ENCODE data around the gene SLC27A1. TPM values are rescaled to one million over a fixed set of nuclear protein-coding genes. Genes with fewer than 3 reads are reported as not detected.

Gene SLC27A1
- total and polyA plus RNA-seq, 10 of the 15 experiments (the other 5 are each of a cell fraction or from before 2014, with no cell fraction given), result 0.11 to 2.3 (median 1.2) TPM

GRCh38 chr19:17469092-17469480 is 1.2 kb upstream of the SLC27A1 start:
- SMC1A ChIA-PET (ENCODE audit: uncharacterized antibody, unreplicated experiment), result interaction anchor here (0.8 kb wide), 1 partner anchor 16 kb away, joined by 5 read pairs; no protein-coding TSS in a partner anchor
- BruUV-seq (replicated peaks), result no TSS peak
- Histone ChIP-seq H4K20me1 (ENCODE audit: control insufficient read depth, insufficient read depth) (no peaks in the 10 kb centered on the region), H3K27ac (ENCODE audit: control insufficient read depth, insufficient read depth) (peak overlapping the region; percentile 61), H3K9ac (ENCODE audit: control insufficient read depth, insufficient read depth, low read length) (peak overlapping the region; percentile 61), H3K4me1 (ENCODE audit: control insufficient read depth, insufficient read depth, low read length) (peaks cover 22% of the 10 kb centered on the region), H3K36me3 (ENCODE audit: control insufficient read depth in 2 of 2, insufficient read depth in 2 of 2, low read length in 1 of 2) (no peaks in the 10 kb centered on the region), H3K79me2 (ENCODE audit: control insufficient read depth, insufficient read depth, low read length) (no peaks in the 10 kb centered on the region), H2AFZ (ENCODE audit: control insufficient read depth, low read depth, low read length) (peak overlapping the region; percentile 95), H3K27me3 (replicated peaks in 1 of 2; ENCODE audit: control insufficient read depth in 2 of 2, insufficient read depth in 2 of 2, low read length in 1 of 2) (no peaks in the 10 kb centered on the region), H3K4me2 (ENCODE audit: control insufficient read depth, insufficient read depth) (peak overlapping the region; percentile 99), H3K4me3 (peak overlapping the region; percentile 80), H3K9me3 (replicated peaks; ENCODE audit: control insufficient read depth, insufficient read depth, low read length) (no peaks in the 10 kb centered on the region)
- RAD21 ChIA-PET (ENCODE audit: unreplicated experiment), result no interaction called here
- intact Hi-C loops (cut with micrococcal nuclease; ENCODE audit: unreplicated experiment) (no loop called here), in situ Hi-C loops (cut with MboI) (loop anchor here (5.0 kb wide), 2 partner anchors 72 to 122 kb away; no protein-coding TSS in a partner anchor)
- FAIRE-seq, result peak; percentile 31
- POLR2A ChIA-PET, result interaction anchor here (1.2 to 1.4 kb wide), 2 partner anchors 80 to 122 kb away, joined by 3 read pairs; no protein-coding TSS in a partner anchor
- CTCF ChIA-PET, result interaction anchor here (0.7 to 6.0 kb wide), 4 partner anchors 53 to 406 kb away, joined by 3 to 36 read pairs (median 4); partner anchors contain the start of gene CCDC194
- 24% methylated on average over 19 of the region's 19 CpGs for WGBS (ENCODE audit: insufficient coverage, insufficient replicate concordance, low lambda C conversion rate, missing lambda C conversion rate)
- ATAC-seq, result peak; percentile 0; the same call in 1 of the 3 replicates
- no peak for DNase-seq (ENCODE audit: low read depth, low spot score)
- TF ChIP-seq SMAD1 (IDR thresholded peaks at IDR 0.05; ENCODE audit: low read depth, partially characterized antibody) (no peak), NBN (IDR thresholded peaks at IDR 0.05) (0 out of 2 replicates have a peak, but pooled peaks have one; percentile 13), SREBF1 (IDR thresholded peaks at IDR 0.05; ENCODE audit: low read length) (no peak), NR2C1 (IDR thresholded peaks at IDR 0.05) (no peak), TARDBP (IDR thresholded peaks at IDR 0.05; ENCODE audit: borderline replicate concordance) (no peak), SIX5 (IDR thresholded peaks at IDR 0.05; ENCODE audit: low read depth, low read length, severe bottlenecking) (no peak), TCF7 (IDR thresholded peaks at IDR 0.05; ENCODE audit: borderline replicate concordance) (no peak), CHD1 (IDR thresholded peaks at IDR 0.05; ENCODE audit: low read depth, low read length) (no peak), TAF1 (IDR thresholded peaks at IDR 0.05; ENCODE audit: borderline replicate concordance, low read depth, low read length) (no peak), CREB1 (IDR thresholded peaks at IDR 0.05; ENCODE audit: low read depth) (no peak), CEBPZ (IDR thresholded peaks at IDR 0.05; ENCODE audit: low read depth, low read length) (no peak), RCOR1 (conservative IDR thresholded peaks at IDR 0.05; ENCODE audit: low read depth, low read length) (no peak), RFX5 (IDR thresholded peaks at IDR 0.05; ENCODE audit: low read depth, low read length) (no peak), ZZZ3 (IDR thresholded peaks at IDR 0.05; ENCODE audit: control insufficient read depth, insufficient read length, low read depth) (no peak), ZBTB4 (CRISPR knock-in tag; IDR thresholded peaks at IDR 0.05) (no peak), KLF5 (IDR thresholded peaks at IDR 0.05; ENCODE audit: partially characterized antibody) (no peak), ELK1 (IDR thresholded peaks at IDR 0.05; ENCODE audit: low read depth, low read length) (no peak), FOXM1 (IDR thresholded peaks at IDR 0.05; ENCODE audit: low read depth, low read length) (no peak)
